HepG2 (cell line): ENCODE measurements around the gene SPX. TPM values are rescaled to one million over a fixed set of nuclear protein-coding genes. Genes with fewer than 3 reads are reported as not detected.

Experiments used
- MTA3 ChIP-seq: sonication (generic); formaldehyde crosslinking; IDR thresholded peaks from 2 replicates; pipeline ENCODE4 v1.4.0; 2020; ENCODE audit warnings: missing genetic modification reagents
- NCOR1 ChIP-seq: fragments of 200-600 bp; sonication (generic); IDR thresholded peaks from 2 replicates; pipeline ENCODE4 v1.7.0; 2017; ENCODE audit warnings: antibody characterized with exemption, low read length, borderline replicate concordance
- PAF1 ChIP-seq: IDR thresholded peaks from 2 replicates; pipeline ENCODE4 v1.6.1; 2016; ENCODE audit warnings: missing genetic modification reagents, missing compliant biosample characterization
- ZFP36L2 ChIP-seq: sonication (generic); formaldehyde crosslinking; IDR thresholded peaks from 2 replicates; pipeline ENCODE4 v1.4.0; 2020; ENCODE audit warnings: missing genetic modification reagents
- ZNF841 ChIP-seq: sonication (generic); formaldehyde crosslinking; IDR thresholded peaks from 2 replicates; pipeline ENCODE4 v1.8.1; 2023; ENCODE audit warnings: missing genetic modification reagents, borderline replicate concordance
- polyA plus RNA-seq, 8 experiments: library from polyadenylated mRNA; depleted of rRNA in 3 of 8; stranded (reverse) in 7 of 8; unstranded in 1 of 8; fragments of >200 nt; fragmentation: Illumina TruSeq in 4 of 8; extraction: Trizol in 4 of 8; gene quantifications; 2 replicates each; pipeline versions ENCODE4 v1.2.1 to v1.2.3, GENCODE V29; 2011 to 2016; ENCODE audit warnings: low read depth in 4 of 8, missing spikeins in 1 of 8, mixed read lengths in 1 of 8; ENCODE audit not compliant: insufficient read depth in 1 of 8
- total RNA-seq, 5 experiments: library from RNA; depleted of rRNA; stranded (reverse); fragments of >200 nt; fragmentation: Illumina TruSeq; extraction: Trizol; gene quantifications; 2 replicates each; pipeline ENCODE4 v1.2.3, GENCODE V29; 2016; ENCODE audit warnings: low read depth in 1 of 5
- TF ChIP-seq, protein P1 (sequence below): sonication (generic); formaldehyde crosslinking; IDR thresholded peaks from 2 replicates; pipeline ENCODE4 v1.8.0; 2022; ENCODE audit warnings: missing genetic modification reagents, mild to moderate bottlenecking, inconsistent platforms, borderline replicate concordance
- TF ChIP-seq, protein P2 (sequence below): sonication (generic); formaldehyde crosslinking; IDR thresholded peaks from 2 replicates; pipeline ENCODE4 v1.5.0; 2020; ENCODE audit warnings: mild to moderate bottlenecking, missing genetic modification reagents
- TF ChIP-seq, protein P3 (sequence below): IDR thresholded peaks from 2 replicates; pipeline ENCODE4 v1.6.1; 2018; ENCODE audit warnings: missing genetic modification reagents

Gene SPX
- total and polyA plus RNA-seq, 2 of the 13 experiments (the other 11 are each of a cell fraction or from before 2014, with no cell fraction given): 0.07 to 0.16 TPM

DNA sequence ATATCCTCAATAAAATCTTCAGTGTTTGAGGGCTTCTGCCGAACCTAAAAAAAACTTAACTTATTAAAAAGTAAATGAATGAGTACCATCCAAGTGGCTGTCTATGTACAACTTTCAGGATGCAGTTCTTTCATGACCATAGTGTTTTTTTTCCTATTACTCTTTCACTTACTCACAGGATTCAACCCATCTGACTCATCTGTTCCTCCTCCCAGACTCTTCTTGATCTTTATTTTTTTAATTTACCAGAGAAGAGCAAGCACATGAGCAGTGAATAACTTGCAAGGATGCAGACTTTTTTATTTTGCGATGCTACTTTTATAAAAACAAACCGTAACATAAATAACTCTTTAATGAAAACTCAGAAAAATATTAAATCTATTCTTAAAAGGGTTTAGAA lies 49.1 kb upstream of the SPX start (continued):
- TF ChIP-seq, protein P1, sequence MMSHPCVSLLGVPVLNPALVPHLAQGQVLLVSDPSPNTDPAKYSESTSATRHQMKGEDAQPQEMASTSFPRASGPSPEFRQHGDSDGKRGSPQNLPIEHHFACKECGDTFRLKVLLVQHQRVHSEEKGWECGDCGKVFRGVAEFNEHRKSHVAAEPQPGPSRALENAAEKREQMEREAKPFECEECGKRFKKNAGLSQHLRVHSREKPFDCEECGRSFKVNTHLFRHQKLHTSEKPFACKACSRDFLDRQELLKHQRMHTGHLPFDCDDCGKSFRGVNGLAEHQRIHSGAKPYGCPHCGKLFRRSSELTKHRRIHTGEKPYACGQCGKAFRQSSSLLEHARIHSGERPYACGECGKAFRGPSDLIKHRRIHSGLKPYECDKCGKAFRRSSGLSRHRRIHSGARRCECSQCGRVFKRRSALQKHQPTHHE (CRISPR knock-in tag): no peak
- TF ChIP-seq ZNF841 (CRISPR knock-in tag) (no peak), PAF1 (CRISPR knock-in tag) (no peak), ZFP36L2 (CRISPR knock-in tag) (no peak), MTA3 (CRISPR knock-in tag) (no peak), NCOR1 (no peak)
- TF ChIP-seq, protein P2, sequence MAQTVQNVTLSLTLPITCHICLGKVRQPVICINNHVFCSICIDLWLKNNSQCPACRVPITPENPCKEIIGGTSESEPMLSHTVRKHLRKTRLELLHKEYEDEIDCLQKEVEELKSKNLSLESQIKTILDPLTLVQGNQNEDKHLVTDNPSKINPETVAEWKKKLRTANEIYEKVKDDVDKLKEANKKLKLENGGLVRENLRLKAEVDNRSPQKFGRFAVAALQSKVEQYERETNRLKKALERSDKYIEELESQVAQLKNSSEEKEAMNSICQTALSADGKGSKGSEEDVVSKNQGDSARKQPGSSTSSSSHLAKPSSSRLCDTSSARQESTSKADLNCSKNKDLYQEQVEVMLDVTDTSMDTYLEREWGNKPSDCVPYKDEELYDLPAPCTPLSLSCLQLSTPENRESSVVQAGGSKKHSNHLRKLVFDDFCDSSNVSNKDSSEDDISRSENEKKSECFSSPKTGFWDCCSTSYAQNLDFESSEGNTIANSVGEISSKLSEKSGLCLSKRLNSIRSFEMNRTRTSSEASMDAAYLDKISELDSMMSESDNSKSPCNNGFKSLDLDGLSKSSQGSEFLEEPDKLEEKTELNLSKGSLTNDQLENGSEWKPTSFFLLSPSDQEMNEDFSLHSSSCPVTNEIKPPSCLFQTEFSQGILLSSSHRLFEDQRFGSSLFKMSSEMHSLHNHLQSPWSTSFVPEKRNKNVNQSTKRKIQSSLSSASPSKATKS (CRISPR knock-in tag): no peak
- TF ChIP-seq, protein P3, sequence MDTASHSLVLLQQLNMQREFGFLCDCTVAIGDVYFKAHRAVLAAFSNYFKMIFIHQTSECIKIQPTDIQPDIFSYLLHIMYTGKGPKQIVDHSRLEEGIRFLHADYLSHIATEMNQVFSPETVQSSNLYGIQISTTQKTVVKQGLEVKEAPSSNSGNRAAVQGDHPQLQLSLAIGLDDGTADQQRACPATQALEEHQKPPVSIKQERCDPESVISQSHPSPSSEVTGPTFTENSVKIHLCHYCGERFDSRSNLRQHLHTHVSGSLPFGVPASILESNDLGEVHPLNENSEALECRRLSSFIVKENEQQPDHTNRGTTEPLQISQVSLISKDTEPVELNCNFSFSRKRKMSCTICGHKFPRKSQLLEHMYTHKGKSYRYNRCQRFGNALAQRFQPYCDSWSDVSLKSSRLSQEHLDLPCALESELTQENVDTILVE (CRISPR knock-in tag): no peak
